Trophoblast cell (in vitro differentiated cells and primary cell): ENCODE results near the gene IFIT1.

Experiments
- DNase-seq, 2 donors: peaks; one replicate each; pipeline ENCODE4 v3.0.0-alpha.2; 2016
- H2AFZ ChIP-seq: 2 replicates; pipeline ENCODE4 v1.6.1; 2013; ENCODE audit warnings: low read length, moderate library complexity, mild to moderate bottlenecking; ENCODE audit not compliant: insufficient read depth, poor library complexity
- H2AK5ac ChIP-seq: 2 replicates; pipeline ENCODE4 v1.6.1; 2013; ENCODE audit warnings: mild to moderate bottlenecking, low read length
- H2BK120ac ChIP-seq: 2 replicates; pipeline ENCODE4 v1.6.1; 2013; ENCODE audit warnings: low read length, mild to moderate bottlenecking, moderate library complexity; ENCODE audit not compliant: insufficient read depth, poor library complexity
- H2BK12ac ChIP-seq: 2 replicates; pipeline ENCODE4 v1.6.1; 2013; ENCODE audit warnings: mild to moderate bottlenecking, low read length, moderate library complexity
- H2BK5ac ChIP-seq: 2 replicates; pipeline ENCODE4 v1.6.1; 2013; ENCODE audit warnings: low read length, low read depth, moderate library complexity, mild to moderate bottlenecking; ENCODE audit not compliant: poor library complexity
- H3K14ac ChIP-seq: 2 replicates; pipeline ENCODE4 v1.6.1; 2013; ENCODE audit warnings: mild to moderate bottlenecking, low read length
- H3K18ac ChIP-seq: 2 replicates; pipeline ENCODE4 v1.6.1; 2013; ENCODE audit warnings: mild to moderate bottlenecking, low read length
- H3K23ac ChIP-seq: 2 replicates; pipeline ENCODE4 v1.6.1; 2013; ENCODE audit warnings: low read length
- H3K27ac ChIP-seq: 2 replicates; pipeline ENCODE4 v1.5.1; 2013; ENCODE audit warnings: low read depth, mild to moderate bottlenecking, inconsistent platforms, low read length, moderate library complexity
- H3K27me3 ChIP-seq: 2 replicates; pipeline ENCODE4 v1.6.1; 2013; ENCODE audit warnings: inconsistent platforms, mild to moderate bottlenecking, low read length, moderate library complexity; ENCODE audit not compliant: insufficient read depth
- H3K36me3 ChIP-seq, 2 experiments: 1 replicate in 1 of 2; 2 replicates in 1 of 2; pipeline ENCODE4 v1.6.1; 2013; ENCODE audit warnings: low read length in 2 of 2, mild to moderate bottlenecking in 2 of 2, moderate library complexity in 1 of 2; ENCODE audit not compliant: insufficient read depth in 2 of 2, control insufficient read depth in 1 of 2
- H3K4ac ChIP-seq: 2 replicates; pipeline ENCODE4 v1.6.1; 2013; ENCODE audit warnings: low read depth, mild to moderate bottlenecking, low read length, moderate library complexity
- H3K4me1 ChIP-seq, 2 experiments: 1 replicate in 1 of 2; 2 replicates in 1 of 2; pipeline ENCODE4 v1.6.1; 2013; ENCODE audit warnings: low read length in 2 of 2, mild to moderate bottlenecking in 2 of 2, moderate library complexity in 1 of 2; ENCODE audit not compliant: insufficient read depth in 2 of 2, control insufficient read depth in 1 of 2
- H3K4me2 ChIP-seq: 2 replicates; pipeline ENCODE4 v1.6.1; 2013; ENCODE audit warnings: inconsistent platforms, mild to moderate bottlenecking, low read length, moderate library complexity
- H3K4me3 ChIP-seq: 2 replicates; pipeline ENCODE4 v1.5.1; 2013; ENCODE audit warnings: mild to moderate bottlenecking, low read depth, low read length, inconsistent platforms
- H3K79me1 ChIP-seq: one replicate; pipeline ENCODE4 v1.6.1; 2013; ENCODE audit warnings: low read length
- H3K79me2 ChIP-seq: 2 replicates; pipeline ENCODE4 v1.6.1; 2013; ENCODE audit warnings: low read length, mild to moderate bottlenecking; ENCODE audit not compliant: control insufficient read depth, insufficient read depth, poor library complexity
- H3K9ac ChIP-seq: 2 replicates; pipeline ENCODE4 v1.6.1; 2013; ENCODE audit warnings: mild to moderate bottlenecking, low read length
- H3K9me3 ChIP-seq: 2 replicates; pipeline ENCODE4 v1.6.1; 2013; ENCODE audit warnings: low read depth, mild to moderate bottlenecking, control low read depth, inconsistent platforms, low read length; ENCODE audit not compliant: insufficient read depth
- H4K12ac ChIP-seq: 2 replicates; pipeline ENCODE4 v1.6.1; 2013; ENCODE audit warnings: low read depth, mild to moderate bottlenecking, low read length, moderate library complexity
- H4K8ac ChIP-seq: 2 replicates; pipeline ENCODE4 v1.6.1; 2013; ENCODE audit warnings: low read depth, mild to moderate bottlenecking, low read length, moderate library complexity
- H4K91ac ChIP-seq: one replicate; pipeline ENCODE4 v1.6.1; 2013; ENCODE audit warnings: low read depth, mild to moderate bottlenecking, low read length, moderate library complexity
- WGBS: extraction: QIAGEN DNeasy Blood & Tissue Kit; methylation state at CpG from one replicate; pipeline ENCODE4 v1.1.7; 2013; ENCODE audit warnings: missing lambda C conversion rate; ENCODE audit not compliant: insufficient read length, insufficient coverage; ENCODE audit errors: extremely low coverage; 5-methylcytosine and 5-hydroxymethylcytosine counted together

IFIT1 gene

GRCh38 chr10:89373916-89374711, 18.3 kb upstream of the IFIT1 start:
- no peak overlapping the region for H3K18ac ChIP-seq
- no peak overlapping the region for H3K27ac ChIP-seq
- no peak overlapping the region for H2AFZ ChIP-seq
- no peak for DNase-seq
- no peak overlapping the region for H2BK5ac ChIP-seq
- H4K91ac ChIP-seq = no peak overlapping the region
- WGBS = no CpG with 5 or more reads among the region's 3 CpGs
- no peak overlapping the region for H2BK12ac ChIP-seq
- H3K36me3 ChIP-seq = no peaks in the 10 kb centered on the region
- H3K4ac ChIP-seq = no peak overlapping the region
- no peaks in the 10 kb centered on the region for H3K79me2 ChIP-seq
- H4K8ac ChIP-seq = no peak overlapping the region
- H2BK120ac ChIP-seq = no peak overlapping the region
- H3K4me2 ChIP-seq = no peak overlapping the region
- H3K9me3 ChIP-seq = peaks cover 1% of the 10 kb centered on the region
- no peaks in the 10 kb centered on the region for H3K27me3 ChIP-seq
- H3K9ac ChIP-seq = no peak overlapping the region
- H2AK5ac ChIP-seq = no peak overlapping the region
- H3K79me1 ChIP-seq = no peaks in the 10 kb centered on the region
- no peak overlapping the region for H3K23ac ChIP-seq
- no peak overlapping the region for H4K12ac ChIP-seq
- no peak overlapping the region for H3K14ac ChIP-seq
- no peak overlapping the region for H3K4me3 ChIP-seq
- H3K4me1 ChIP-seq = no peaks in the 10 kb centered on the region

DNA sequence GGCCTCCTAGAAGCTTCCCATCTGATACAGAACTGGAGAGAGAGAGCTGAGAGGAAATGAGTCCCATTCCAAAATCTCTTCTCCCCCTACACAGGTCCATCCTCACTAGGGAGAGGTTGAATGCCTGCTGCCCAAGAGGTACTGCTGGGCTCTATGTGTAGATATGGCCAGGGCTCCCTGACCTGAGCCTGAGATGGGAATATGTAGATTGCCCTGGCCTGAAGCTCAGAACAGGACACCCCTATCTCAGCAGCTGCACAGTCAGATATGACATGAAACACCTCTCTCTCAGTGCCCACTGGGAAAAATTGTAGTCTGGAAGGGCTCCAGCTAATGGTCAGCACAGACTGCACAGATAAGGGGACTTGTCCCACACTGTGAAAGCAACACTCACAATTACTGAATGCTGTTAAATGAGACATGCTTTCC, 17.7 kb upstream of the IFIT1 start:
- H3K4me3 ChIP-seq = no peak overlapping the region
- no peak overlapping the region for H3K23ac ChIP-seq
- no peak overlapping the region for H4K8ac ChIP-seq
- H4K12ac ChIP-seq = no peak overlapping the region
- H2BK12ac ChIP-seq = no peak overlapping the region
- no peak overlapping the region for H2BK120ac ChIP-seq
- no peak overlapping the region for H2AFZ ChIP-seq
- no peaks in the 10 kb centered on the region for H3K79me1 ChIP-seq
- H3K79me2 ChIP-seq = no peaks in the 10 kb centered on the region
- H3K9me3 ChIP-seq = peaks cover 1% of the 10 kb centered on the region
- H3K9ac ChIP-seq = no peak overlapping the region
- no peaks in the 10 kb centered on the region for H3K4me1 ChIP-seq
- no peak for DNase-seq
- no peaks in the 10 kb centered on the region for H3K27me3 ChIP-seq
- no peak overlapping the region for H3K4me2 ChIP-seq
- H2BK5ac ChIP-seq = no peak overlapping the region
- H3K36me3 ChIP-seq = no peaks in the 10 kb centered on the region
- H3K18ac ChIP-seq = no peak overlapping the region
- no peak overlapping the region for H4K91ac ChIP-seq
- no peak overlapping the region for H3K27ac ChIP-seq
- H3K4ac ChIP-seq = no peak overlapping the region
- no peak overlapping the region for H2AK5ac ChIP-seq
- H3K14ac ChIP-seq = no peak overlapping the region

DNA sequence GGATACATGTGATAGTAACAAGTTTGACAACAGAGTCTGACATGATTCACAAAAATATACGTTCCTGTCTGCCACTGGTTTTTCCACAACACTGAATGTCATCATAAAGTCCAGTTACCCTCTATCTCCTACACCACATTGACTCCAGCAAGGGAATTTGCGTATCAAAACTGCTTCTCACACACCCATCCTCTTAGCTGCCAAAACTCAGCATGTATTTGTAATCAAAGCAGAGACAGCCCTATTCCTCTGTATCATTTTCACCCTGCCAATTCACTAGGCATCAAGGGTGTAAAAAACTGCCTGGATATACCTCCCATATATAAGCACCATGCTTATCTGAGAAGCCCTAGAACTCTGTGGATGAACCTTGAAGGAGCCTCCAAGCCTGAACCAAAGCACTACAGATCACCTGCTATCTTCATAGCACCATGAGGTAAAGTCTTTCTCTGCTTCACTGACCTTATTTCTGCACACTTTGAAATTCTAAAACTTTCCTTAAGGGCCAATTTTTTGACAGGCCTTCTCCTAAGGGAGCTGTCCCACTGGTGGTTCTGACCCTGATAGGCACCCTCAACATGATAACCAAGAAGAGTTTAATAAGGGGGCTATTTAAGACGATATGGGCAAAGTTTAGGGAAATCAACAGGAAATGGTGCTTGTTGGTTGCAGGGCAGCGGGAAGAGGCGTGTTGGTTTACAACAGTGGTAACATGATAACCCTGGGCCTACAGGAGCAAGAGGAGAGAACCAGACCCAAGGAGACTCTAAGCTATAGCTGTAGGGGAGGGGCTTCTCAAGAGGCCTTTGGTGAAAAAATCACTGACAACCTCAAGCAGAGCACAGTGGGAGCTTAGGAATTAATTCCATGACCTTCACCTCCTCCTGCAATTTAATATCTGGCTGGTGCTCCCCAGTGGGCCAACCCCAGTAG, 14.5 kb upstream of the IFIT1 start, which contains the start of gene IFIT1B:
Gene IFIT1B, plus strand, starts transcription at position 352 of the 933 bp plus-strand sequence. Its CDS starts 80 bp downstream, at position 432.
- no peak for DNase-seq
- H3K18ac ChIP-seq = no peak within 1 kb of the TSS
- no peak within 1 kb of the TSS for H2BK120ac ChIP-seq
- no peaks in the 10 kb centered on the region for H3K79me2 ChIP-seq
- H3K4me1 ChIP-seq = no peaks in the 10 kb centered on the region
- H3K4me3 ChIP-seq = no peak within 1 kb of the TSS
- no peaks in the 10 kb centered on the region for H3K79me1 ChIP-seq
- H3K9me3 ChIP-seq = peaks cover 1% of the 10 kb centered on the region
- no peak within 1 kb of the TSS for H3K14ac ChIP-seq
- H4K8ac ChIP-seq = no peak within 1 kb of the TSS
- WGBS = no CpG with 5 or more reads among the region's 5 CpGs
- no peak within 1 kb of the TSS for H4K12ac ChIP-seq
- no peak within 1 kb of the TSS for H3K4me2 ChIP-seq
- H3K4ac ChIP-seq = no peak within 1 kb of the TSS
- H2AFZ ChIP-seq = no peak within 1 kb of the TSS
- no peak within 1 kb of the TSS for H2AK5ac ChIP-seq
- no peaks in the 10 kb centered on the region for H3K36me3 ChIP-seq
- H4K91ac ChIP-seq = no peak within 1 kb of the TSS
- no peak within 1 kb of the TSS for H2BK5ac ChIP-seq
- no peak within 1 kb of the TSS for H2BK12ac ChIP-seq
- H3K9ac ChIP-seq = no peak within 1 kb of the TSS
- no peak within 1 kb of the TSS for H3K27ac ChIP-seq
- no peak within 1 kb of the TSS for H3K23ac ChIP-seq
- no peaks in the 10 kb centered on the region for H3K27me3 ChIP-seq

GRCh38 chr10:89379103-89379502, 13.3 kb upstream of the IFIT1 start:
- H3K4me1 ChIP-seq = no peaks in the 10 kb centered on the region
- H2BK5ac ChIP-seq = no peak overlapping the region
- H3K4me3 ChIP-seq = no peak overlapping the region
- no peak overlapping the region for H3K23ac ChIP-seq
- H3K9me3 ChIP-seq = peaks cover 1% of the 10 kb centered on the region
- no peak overlapping the region for H3K4ac ChIP-seq
- H2BK120ac ChIP-seq = no peak overlapping the region
- no peaks in the 10 kb centered on the region for H3K79me1 ChIP-seq
- H4K91ac ChIP-seq = no peak overlapping the region
- no peak for DNase-seq
- H3K9ac ChIP-seq = no peak overlapping the region
- H3K27ac ChIP-seq = no peak overlapping the region
- H2AK5ac ChIP-seq = no peak overlapping the region
- H3K27me3 ChIP-seq = no peaks in the 10 kb centered on the region
- H3K36me3 ChIP-seq = no peaks in the 10 kb centered on the region
- no peak overlapping the region for H2BK12ac ChIP-seq
- H2AFZ ChIP-seq = no peak overlapping the region
- no peak overlapping the region for H4K12ac ChIP-seq
- no peaks in the 10 kb centered on the region for H3K79me2 ChIP-seq
- no peak overlapping the region for H3K4me2 ChIP-seq
- H4K8ac ChIP-seq = no peak overlapping the region
- H3K18ac ChIP-seq = no peak overlapping the region
- H3K14ac ChIP-seq = no peak overlapping the region
